HG03575 (cell line): Measurements from ENCODE around the gene ALMS1.
"Not testable (repeated sequence)": the region's sequence is repeated elsewhere in the genome, so short reads cannot be mapped to it uniquely, and the experiment has no call there.

Source experiments
- ATAC-seq: cut with Tn5 transposase; IDR thresholded peaks from one replicate; pipeline ENCODE4 v1.9.1; 2021; ENCODE audit not compliant: unreplicated experiment, insufficient number of reproducible peaks, low FRiP score; ENCODE audit errors: extremely low read depth

ALMS1 gene

DNA sequence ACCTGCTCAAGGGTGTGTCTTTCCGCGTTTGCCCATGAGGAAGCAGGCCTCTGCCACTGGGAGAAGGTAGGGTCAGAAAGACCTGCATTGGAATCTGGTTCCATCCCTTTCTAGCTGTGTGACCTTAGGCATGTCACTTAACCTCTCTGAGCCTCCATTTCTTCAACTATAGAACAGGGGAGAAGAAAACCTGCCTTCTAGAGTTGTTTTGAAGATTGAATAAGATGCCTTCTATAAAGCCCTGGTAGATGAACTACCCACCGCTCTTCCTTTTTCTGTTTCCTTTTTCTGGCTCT is 256.1 kb downstream of the ALMS1 start:
- no peak for ATAC-seq

GRCh38 chr2:73642338-73643018 is 256.8 kb downstream of the ALMS1 start, which contains the start of gene NAT8:
TSS of gene NAT8 (minus strand) at chr2:73642422. CDS start at chr2:73641628, 794 bp downstream.
- ATAC-seq = no peak

- ATAC-seq = not testable (repeated sequence)
Observed at GRCh38 chr2:73647690-73648089, 262.1 kb downstream of the ALMS1 start.

GRCh38 chr2:73651591-73652230 is 266.1 kb downstream of the ALMS1 start:
- ATAC-seq = no peak

- ATAC-seq = no peak
Observed at GRCh38 chr2:73652348-73652747, 266.7 kb downstream of the ALMS1 start.

DNA sequence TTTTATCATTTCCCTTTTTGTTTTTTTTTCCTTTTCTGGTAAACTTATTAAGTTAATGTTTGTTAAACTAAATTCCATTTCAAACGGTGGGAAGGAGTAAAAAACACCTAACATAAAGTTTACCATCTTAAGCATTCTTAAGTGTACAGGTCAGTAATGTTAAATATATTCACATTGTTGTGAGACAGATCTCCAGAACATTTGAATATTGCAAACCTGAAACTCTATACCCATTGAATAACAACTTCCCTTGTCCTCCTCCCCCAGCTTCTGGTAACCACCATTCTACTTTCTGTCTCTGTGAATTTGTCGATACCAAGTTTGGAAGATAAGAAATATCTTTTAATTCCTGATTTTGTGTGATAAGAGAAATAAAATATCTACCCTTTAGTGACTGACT is 268.5 kb downstream of the ALMS1 start:
- no peak for ATAC-seq
